Activated CD4-positive, alpha-beta T cell treated with anti-CD3 and anti-CD28 coated beads, Interleukin-2, amount 10 ng/mL, durations not matched to agents 7 days and 5 days (primary cell): ENCODE results near the gene RBBP8NL. TPM values are rescaled to one million over a fixed set of nuclear protein-coding genes. Genes with fewer than 3 reads are reported as not detected.
A peak's percentile ranks its signal among the peaks of the same experiment; 100 is the strongest.

ENCODE experiments used
- CTCF ChIA-PET: fragments of 350-600 bp; sonication (Branson Sonifier 250); formaldehyde crosslinking; loops from one replicate; lab custom pipeline; 2021; ENCODE audit warnings: antibody characterized with exemption; lab: Charles Lee
- POLR2A ChIA-PET: fragments of 350-600 bp; sonication (Branson Sonifier 250); formaldehyde crosslinking; loops from one replicate; lab custom pipeline; 2021; ENCODE audit warnings: antibody characterized with exemption; lab: Charles Lee
- DNase-seq: peaks from one replicate; pipeline ENCODE4 v3.0.0-alpha.2; 2020
- H3K27ac Mint-ChIP-seq: one replicate; pipeline ENCODE4 v1.8.0; 2021; ENCODE audit warnings: mild to moderate bottlenecking, moderate library complexity, mixed read lengths
- H3K27me3 Mint-ChIP-seq: one replicate; pipeline ENCODE4 v1.8.0; 2021; ENCODE audit warnings: mixed read lengths
- H3K36me3 Mint-ChIP-seq: one replicate; pipeline ENCODE4 v1.8.0; 2021; ENCODE audit warnings: low read depth, mixed read lengths
- H3K4me1 Mint-ChIP-seq: one replicate; pipeline ENCODE4 v1.8.0; 2021; ENCODE audit warnings: mixed read lengths
- H3K4me3 Mint-ChIP-seq: one replicate; pipeline ENCODE4 v1.8.0; 2021; ENCODE audit warnings: mild to moderate bottlenecking, moderate library complexity, mixed read lengths
- H3K9me3 Mint-ChIP-seq: one replicate; pipeline ENCODE4 v1.8.0; 2021; ENCODE audit warnings: mixed read lengths
- total RNA-seq, 2 experiments: library from RNA; stranded (reverse); gene quantifications; one replicate each; pipeline ENCODE4 v1.2.3, GENCODE V29; 2021

Gene RBBP8NL
- total RNA-seq, 2 experiments from 2014 or later = not detected

DNA sequence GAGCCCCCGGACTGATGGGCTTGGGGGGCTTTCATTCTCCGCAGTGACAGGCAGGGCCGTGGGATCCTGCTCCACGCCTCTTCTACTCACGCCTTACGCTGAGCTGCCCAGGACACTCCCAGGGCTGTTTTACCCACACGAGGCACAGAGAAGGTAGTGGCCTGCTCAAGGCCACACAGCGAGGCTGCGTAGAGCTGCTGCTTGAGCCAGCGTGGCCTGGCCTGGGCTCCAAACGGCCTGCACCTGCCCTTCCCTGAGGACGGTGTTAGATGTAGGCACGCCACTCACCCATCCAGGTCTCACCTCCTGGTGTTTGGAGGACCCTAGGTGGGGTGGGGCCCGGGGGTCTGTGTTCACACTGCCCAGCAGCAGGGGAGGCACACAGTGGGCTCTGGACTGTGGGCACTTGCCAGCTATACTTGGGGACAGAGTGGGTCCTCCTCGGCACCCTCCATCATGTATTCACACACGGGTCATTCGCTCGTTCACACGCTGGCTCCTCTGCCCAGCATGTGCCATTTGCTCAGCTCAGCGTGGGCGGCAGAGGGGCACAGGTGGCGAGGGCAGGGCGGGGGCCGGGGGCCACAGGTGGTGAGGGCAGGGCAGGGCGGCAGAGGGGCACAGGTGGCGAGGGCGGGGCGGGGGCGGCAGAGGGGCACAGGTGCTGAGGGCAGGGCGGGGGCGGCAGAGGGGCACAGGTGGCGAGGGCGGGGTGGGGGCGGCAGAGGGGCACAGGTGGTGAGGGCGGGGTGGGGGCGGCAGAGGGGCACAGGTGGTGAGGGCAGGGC lies 18.4 kb upstream of the RBBP8NL start:
- ChIA-PET POLR2A (no interaction called here), CTCF (no interaction called here)
- no peak overlapping the region for H3K4me3 Mint-ChIP-seq
- no peaks in the 10 kb centered on the region for H3K4me1 Mint-ChIP-seq
- no peaks in the 10 kb centered on the region for H3K9me3 Mint-ChIP-seq
- no peaks in the 10 kb centered on the region for H3K36me3 Mint-ChIP-seq
- DNase-seq = no peak
- no peak overlapping the region for H3K27ac Mint-ChIP-seq
- H3K27me3 Mint-ChIP-seq = no peaks in the 10 kb centered on the region

DNA sequence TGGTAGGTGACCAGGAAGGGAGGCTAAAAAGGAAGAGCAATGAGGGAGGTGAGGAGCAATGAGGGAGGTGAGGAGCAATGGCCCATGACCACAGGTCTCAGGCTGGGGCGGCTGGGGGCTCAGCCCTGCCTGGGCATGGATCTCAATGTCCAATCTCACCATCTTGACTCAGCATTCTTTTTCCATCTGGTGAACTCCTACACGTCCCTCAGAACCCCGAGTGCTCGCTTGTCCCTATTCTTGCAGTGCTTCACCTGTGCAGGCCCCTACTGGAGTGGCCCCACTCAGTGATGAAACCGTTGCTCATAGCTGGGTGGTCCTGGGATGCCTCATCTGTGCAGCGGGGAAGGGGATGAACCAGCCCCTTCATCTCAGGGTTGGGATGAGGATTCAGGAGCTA lies 16.9 kb upstream of the RBBP8NL start:
- CTCF ChIA-PET = no interaction called here
- Mint-ChIP-seq H3K9me3 (no peaks in the 10 kb centered on the region), H3K27ac (no peak overlapping the region), H3K4me3 (no peak overlapping the region), H3K27me3 (no peaks in the 10 kb centered on the region), H3K4me1 (no peaks in the 10 kb centered on the region), H3K36me3 (no peaks in the 10 kb centered on the region)
- POLR2A ChIA-PET = no interaction called here
- no peak for DNase-seq

DNA sequence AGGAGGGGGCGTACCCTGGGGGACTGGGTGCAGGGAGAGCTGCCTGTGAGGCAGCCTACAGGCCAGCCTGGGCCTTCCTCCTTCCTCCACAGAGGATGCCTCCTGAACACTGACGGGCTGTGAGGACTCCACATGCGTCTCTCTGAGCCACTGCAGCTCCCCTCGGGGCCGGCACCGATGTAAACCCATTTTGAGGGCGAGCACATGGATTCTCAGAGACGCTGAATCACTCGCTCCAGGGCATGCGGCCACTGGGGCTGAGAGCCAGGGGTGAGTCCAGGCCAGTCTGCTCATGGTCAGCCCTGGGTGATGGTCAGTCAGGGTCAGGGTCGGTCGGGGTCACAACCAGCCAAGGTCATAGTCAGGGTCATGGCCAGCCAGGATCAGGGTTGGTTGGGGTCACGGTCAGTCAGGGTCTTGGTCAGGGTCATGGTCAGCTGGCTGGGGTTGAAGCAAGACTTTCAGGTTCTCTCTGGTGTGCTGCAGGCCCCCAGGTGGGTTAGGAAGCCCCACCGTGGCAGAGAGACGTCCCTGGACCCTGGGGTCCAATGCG lies 14.7 kb upstream of the RBBP8NL start:
- no peak overlapping the region for H3K27ac Mint-ChIP-seq

DNA sequence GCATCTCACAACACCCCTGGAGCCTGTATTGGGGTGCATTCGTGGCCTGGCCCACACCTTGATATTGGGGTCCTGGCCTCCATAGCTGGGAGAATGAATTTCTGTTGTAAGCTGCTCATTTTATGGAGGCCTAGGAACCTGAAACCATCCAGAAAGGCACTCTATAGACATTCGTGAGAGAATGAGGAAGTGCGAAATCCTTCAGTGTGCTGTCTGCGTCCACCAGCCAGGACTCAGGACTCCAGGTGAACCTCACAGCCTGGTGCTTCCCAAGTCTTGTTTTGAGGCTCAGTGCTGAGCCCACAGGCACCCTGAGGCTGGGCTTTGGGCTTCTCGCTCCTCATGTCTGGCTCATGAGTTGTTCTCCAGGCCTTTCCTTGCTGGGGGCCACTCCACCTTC lies 11.9 kb upstream of the RBBP8NL start:
- no peaks in the 10 kb centered on the region for H3K9me3 Mint-ChIP-seq
- no peaks in the 10 kb centered on the region for H3K36me3 Mint-ChIP-seq
- ChIA-PET CTCF (no interaction called here), POLR2A (no interaction called here)
- H3K27ac Mint-ChIP-seq = no peak overlapping the region
- no peak overlapping the region for H3K4me3 Mint-ChIP-seq
- no peak for DNase-seq
- no peaks in the 10 kb centered on the region for H3K4me1 Mint-ChIP-seq
- H3K27me3 Mint-ChIP-seq = peaks cover 12% of the 10 kb centered on the region

More for the DNA sequence above, 14.7 kb upstream of the RBBP8NL start:
- Mint-ChIP-seq H3K27me3 (no peaks in the 10 kb centered on the region), H3K9me3 (no peaks in the 10 kb centered on the region), H3K36me3 (no peaks in the 10 kb centered on the region), H3K4me1 (no peaks in the 10 kb centered on the region), H3K4me3 (no peak overlapping the region)
- ChIA-PET POLR2A (no interaction called here), CTCF (no interaction called here)
- no peak for DNase-seq

GRCh38 chr20:62437927-62438326 lies 10.6 kb upstream of the RBBP8NL start:
- no peaks in the 10 kb centered on the region for H3K36me3 Mint-ChIP-seq
- H3K4me1 Mint-ChIP-seq = no peaks in the 10 kb centered on the region
- H3K4me3 Mint-ChIP-seq = no peak overlapping the region
- POLR2A ChIA-PET = no interaction called here
- no peak for DNase-seq
- H3K27ac Mint-ChIP-seq = no peak overlapping the region
- no peaks in the 10 kb centered on the region for H3K9me3 Mint-ChIP-seq
- peaks cover 20% of the 10 kb centered on the region for H3K27me3 Mint-ChIP-seq
- CTCF ChIA-PET = interaction anchor here (1.2 kb wide), 1 partner anchor 11 kb away, joined by 4 read pairs; the partner anchor contains the start of gene RBBP8NL

GRCh38 chr20:62437496-62437895 lies 10.2 kb upstream of the RBBP8NL start:
- no peaks in the 10 kb centered on the region for H3K9me3 Mint-ChIP-seq
- H3K36me3 Mint-ChIP-seq = no peaks in the 10 kb centered on the region
- H3K27me3 Mint-ChIP-seq = peaks cover 20% of the 10 kb centered on the region
- ChIA-PET CTCF (interaction anchor here (1.2 kb wide), 1 partner anchor 10 kb away, joined by 4 read pairs; the partner anchor contains the start of gene RBBP8NL), POLR2A (no interaction called here)
- H3K4me3 Mint-ChIP-seq = no peak overlapping the region
- H3K27ac Mint-ChIP-seq = no peak overlapping the region
- DNase-seq = no peak
- H3K4me1 Mint-ChIP-seq = no peaks in the 10 kb centered on the region

DNA sequence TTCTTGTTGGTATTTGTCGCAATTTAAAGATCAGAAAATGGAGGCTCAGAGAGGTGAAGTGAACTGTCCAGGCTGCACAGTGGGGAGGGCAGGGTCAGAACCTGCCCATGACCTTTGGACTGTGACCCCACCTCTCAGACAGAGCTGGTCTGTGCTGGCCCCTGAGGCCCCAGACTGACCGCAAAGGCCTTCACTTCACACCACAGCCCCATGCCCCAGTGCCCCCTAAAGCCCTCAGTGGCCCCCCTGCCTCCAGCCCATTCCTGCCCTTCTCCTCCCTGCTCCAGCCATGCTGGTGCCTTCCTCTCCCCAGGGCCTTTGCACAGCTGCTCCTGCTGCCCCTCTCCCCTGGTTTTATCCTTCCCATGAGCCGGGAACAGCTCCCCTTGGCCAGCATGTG lies 9.4 kb upstream of the RBBP8NL start:
- ChIA-PET CTCF (interaction anchor here (1.2 kb wide), 1 partner anchor 9 kb away, joined by 4 read pairs; the partner anchor contains the start of gene RBBP8NL), POLR2A (no interaction called here)
- Mint-ChIP-seq H3K4me3 (no peak overlapping the region), H3K36me3 (no peaks in the 10 kb centered on the region), H3K4me1 (no peaks in the 10 kb centered on the region), H3K27me3 (peaks cover 20% of the 10 kb centered on the region), H3K27ac (no peak overlapping the region), H3K9me3 (no peaks in the 10 kb centered on the region)
- DNase-seq = no peak

DNA sequence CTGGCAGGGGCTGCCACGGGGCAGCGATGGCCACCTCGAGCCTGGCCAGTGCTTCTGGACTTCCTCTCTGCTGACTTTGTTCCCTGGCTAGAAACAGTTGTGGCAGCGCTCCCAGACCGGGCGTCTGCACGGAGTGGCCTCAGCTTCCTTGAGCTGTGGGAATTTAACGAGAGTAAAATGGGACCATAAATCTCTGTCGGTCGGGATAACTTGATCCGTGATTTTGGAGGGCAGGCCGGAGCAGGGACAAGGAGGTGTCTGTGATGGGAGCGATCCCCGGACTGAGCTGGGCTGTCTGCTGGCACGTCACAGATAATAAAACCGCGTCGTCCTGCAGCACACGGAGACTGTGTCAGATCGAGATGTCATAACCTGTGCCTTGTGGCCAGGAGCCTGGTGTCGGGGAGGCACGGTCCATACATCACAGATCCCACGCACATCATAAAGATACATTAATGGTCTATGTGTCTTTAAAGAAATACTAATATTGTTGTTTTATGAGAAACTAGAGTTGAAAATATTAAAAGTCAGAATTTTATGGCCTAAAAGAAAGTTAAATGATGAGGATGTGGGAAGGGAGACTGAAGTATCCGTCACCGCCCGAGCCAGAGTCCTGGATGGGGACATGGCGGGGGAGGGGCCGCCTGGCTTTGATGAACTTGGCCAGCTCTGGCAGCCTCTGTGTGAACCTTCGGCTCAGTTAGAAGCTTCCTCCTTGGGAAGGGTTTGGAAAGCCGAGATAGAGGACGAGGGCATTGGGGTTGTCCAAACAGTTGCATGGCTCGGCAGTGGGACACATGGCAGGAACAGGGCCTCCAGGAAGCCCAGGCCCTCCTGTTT lies 6.5 kb upstream of the RBBP8NL start:
- no peaks in the 10 kb centered on the region for H3K9me3 Mint-ChIP-seq
- H3K36me3 Mint-ChIP-seq = no peaks in the 10 kb centered on the region
- H3K4me1 Mint-ChIP-seq = no peaks in the 10 kb centered on the region
- POLR2A ChIA-PET = no interaction called here
- H3K27ac Mint-ChIP-seq = no peak overlapping the region
- CTCF ChIA-PET = no interaction called here
- DNase-seq = no peak
- peaks cover 20% of the 10 kb centered on the region for H3K27me3 Mint-ChIP-seq
- H3K4me3 Mint-ChIP-seq = no peak overlapping the region

- H3K36me3 Mint-ChIP-seq = no peaks in the 10 kb centered on the region
- H3K9me3 Mint-ChIP-seq = no peaks in the 10 kb centered on the region
- H3K4me1 Mint-ChIP-seq = no peaks in the 10 kb centered on the region
- peaks cover 20% of the 10 kb centered on the region for H3K27me3 Mint-ChIP-seq
- POLR2A ChIA-PET = no interaction called here
- DNase-seq = no peak
- CTCF ChIA-PET = no interaction called here
- H3K27ac Mint-ChIP-seq = no peak overlapping the region
- H3K4me3 Mint-ChIP-seq = no peak overlapping the region
Observed at GRCh38 chr20:62430866-62431447, 3.6 kb upstream of the RBBP8NL start.

GRCh38 chr20:62430311-62430853 lies 3.0 kb upstream of the RBBP8NL start:
- POLR2A ChIA-PET = no interaction called here
- H3K36me3 Mint-ChIP-seq = no peaks in the 10 kb centered on the region
- no peaks in the 10 kb centered on the region for H3K4me1 Mint-ChIP-seq
- DNase-seq = no peak
- CTCF ChIA-PET = no interaction called here
- no peaks in the 10 kb centered on the region for H3K9me3 Mint-ChIP-seq
- no peak overlapping the region for H3K4me3 Mint-ChIP-seq
- H3K27me3 Mint-ChIP-seq = peaks cover 19% of the 10 kb centered on the region
- H3K27ac Mint-ChIP-seq = no peak overlapping the region

GRCh38 chr20:62429455-62430310 lies 2.3 kb upstream of the RBBP8NL start:
- H3K9me3 Mint-ChIP-seq = no peaks in the 10 kb centered on the region
- no peaks in the 10 kb centered on the region for H3K36me3 Mint-ChIP-seq
- H3K27me3 Mint-ChIP-seq = peaks cover 13% of the 10 kb centered on the region
- ChIA-PET CTCF (no interaction called here), POLR2A (no interaction called here)
- peak overlapping the region; percentile 9 for H3K27ac Mint-ChIP-seq
- H3K4me1 Mint-ChIP-seq = no peaks in the 10 kb centered on the region
- no peak overlapping the region for H3K4me3 Mint-ChIP-seq
- DNase-seq = no peak
